Stimulated activated CD4-positive, alpha-beta T cell treated with anti-CD3 and anti-CD28 coated beads, Interleukin-15, amount 100 ng/mL, for 48 hours (primary cell): Measurements from ENCODE around the gene CHN1.

ENCODE experiments used
- DNase-seq, 2 donors: peaks; one replicate each; pipeline ENCODE4 v3.0.0-alpha.2; 2020; ENCODE audit warnings: low read depth in 2 of 2

Gene CHN1

DNA sequence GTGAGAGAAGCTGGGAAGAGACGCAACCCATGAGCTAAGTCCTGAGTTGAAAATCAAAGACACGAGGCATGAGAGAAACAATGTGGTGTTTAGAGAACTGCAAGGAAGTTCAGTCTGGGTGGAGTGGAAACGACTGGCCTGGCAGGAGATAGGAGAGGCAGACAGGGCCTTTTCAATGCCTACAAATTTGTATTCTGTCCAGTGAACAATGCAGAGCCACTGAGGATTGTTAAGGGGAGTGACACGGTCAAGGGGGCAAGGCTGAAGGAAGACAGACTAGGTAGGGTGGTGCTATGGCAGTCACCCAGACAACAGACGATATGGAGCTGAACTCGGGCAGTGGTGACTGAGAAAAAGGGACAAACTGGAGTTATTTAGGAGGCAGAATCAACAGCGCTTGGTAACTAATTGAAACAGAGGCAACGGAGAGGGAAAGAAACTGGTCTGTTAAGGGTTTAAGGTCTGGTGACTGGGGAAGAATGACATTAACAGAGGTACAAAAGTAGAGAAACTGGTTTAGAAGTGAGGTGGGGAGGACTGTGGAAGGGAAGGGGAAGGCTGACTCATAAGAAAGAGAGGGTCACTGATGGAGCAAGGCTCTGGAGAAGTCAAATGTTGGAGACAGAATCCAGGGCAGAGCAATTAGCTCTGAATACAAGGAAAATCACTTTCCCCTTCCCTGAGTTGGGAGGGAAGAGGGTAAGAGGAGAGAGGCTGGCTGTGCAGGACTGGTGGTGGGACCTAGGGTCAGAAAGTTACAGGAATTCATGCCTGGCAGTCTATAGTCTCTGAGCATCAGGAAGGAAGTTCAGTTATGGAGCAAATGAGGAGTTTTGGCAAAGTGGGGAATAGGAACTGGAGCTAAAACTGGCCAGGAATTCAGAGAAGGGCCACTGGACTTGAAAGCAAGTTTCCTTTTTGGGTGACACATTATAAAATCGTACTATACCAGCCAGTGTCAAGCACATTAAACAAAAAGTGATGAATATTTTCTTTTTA, 177.5 kb downstream of the CHN1 start:
- DNase-seq, result no peak

DNA sequence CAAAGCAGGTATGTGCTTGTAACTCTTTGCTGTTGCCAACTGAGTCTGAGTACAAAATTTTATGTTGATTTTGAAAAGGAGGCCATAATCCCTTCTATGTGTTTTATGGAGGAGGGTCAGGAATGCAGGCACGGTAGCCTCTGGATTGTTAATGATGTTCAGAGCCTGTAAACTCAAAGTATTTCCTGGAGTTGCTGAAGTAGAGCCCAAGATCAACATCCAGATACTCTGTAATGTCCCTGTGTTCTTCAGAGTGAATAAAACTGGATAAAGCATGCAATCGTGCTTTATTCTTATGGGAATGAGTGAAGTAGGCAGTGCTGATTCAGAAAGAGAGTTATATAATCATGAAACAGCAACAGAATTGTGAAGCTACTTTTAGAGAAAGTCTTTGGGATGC, 179.1 kb downstream of the CHN1 start:
- DNase-seq, result no peak

DNA sequence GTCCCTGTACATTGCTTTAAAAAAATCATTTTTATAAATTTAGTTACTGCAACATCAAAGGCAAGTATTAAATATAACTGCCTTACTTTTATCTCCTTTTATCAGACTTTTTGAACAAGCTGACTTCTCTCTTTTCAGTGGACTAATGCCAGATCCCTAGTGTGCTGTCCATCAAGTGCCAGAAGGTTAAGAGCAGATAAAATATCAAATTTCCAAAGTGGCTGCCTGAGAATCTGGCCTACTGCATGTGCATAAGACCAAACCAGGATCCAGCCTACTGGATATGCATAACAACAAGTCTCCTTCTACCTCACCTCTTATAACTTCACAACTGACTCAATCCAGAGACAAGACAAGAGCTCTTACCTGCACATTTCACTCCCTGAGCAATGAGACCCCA, 181.1 kb downstream of the CHN1 start:
- DNase-seq, result no peak

DNA sequence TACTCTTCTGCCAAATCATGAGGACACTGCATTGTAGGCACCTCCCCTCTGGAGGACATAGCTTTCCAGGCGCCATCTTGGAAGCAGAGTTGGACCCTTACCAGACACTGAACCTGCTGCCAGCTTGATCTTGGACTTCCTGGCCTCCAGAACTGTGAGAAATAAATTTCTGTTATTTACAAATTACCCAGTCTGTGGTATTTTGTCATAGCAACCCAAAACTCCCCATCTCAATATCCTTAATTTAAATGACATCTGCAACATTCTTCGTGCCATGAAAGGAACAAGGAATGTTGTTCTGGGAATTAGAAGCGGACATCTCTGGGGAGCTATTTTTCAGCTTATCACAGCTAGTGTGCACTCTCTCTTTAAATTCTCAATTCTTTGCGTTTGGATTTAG, 183.6 kb downstream of the CHN1 start:
- no peak for DNase-seq

DNA sequence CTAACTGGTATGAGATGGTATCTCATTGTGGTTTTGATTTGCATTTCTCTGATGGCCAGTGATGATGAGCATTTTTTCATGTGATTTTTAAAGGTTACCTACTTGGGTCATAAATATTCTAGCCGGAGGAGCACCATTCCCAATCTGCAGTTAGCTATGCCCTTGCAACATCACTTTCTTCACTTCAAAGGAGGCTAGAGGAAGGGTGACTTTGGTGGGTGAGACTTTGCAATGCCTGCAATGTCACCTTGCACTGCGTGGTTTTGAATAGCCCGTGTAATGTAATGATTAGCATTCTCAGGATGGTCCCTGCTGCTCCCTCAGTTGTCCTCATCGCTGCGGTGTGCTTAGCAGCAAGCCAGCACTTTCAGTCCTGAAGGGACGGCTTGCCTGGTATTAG, 184.8 kb downstream of the CHN1 start:
- no peak for DNase-seq

DNA sequence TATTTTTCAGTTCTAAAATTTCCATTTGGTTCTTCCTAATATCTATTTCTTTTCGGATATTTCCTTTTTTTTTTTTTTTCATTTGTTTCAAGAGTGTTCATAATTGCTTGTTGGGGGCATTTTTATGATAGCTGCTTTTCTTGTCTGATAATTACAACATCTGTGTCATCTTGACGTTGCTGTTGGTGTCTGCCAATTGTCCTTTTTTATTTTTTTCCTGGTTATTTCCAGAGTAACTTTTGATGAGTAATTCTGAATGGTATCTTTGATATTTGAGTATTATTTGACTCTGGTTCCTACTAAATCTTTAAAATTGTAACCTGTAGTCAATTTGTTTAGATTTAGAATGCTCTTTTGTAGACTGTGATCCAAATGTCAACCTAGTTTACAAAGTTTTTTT, 189.7 kb downstream of the CHN1 start:
- DNase-seq, result no peak

DNA sequence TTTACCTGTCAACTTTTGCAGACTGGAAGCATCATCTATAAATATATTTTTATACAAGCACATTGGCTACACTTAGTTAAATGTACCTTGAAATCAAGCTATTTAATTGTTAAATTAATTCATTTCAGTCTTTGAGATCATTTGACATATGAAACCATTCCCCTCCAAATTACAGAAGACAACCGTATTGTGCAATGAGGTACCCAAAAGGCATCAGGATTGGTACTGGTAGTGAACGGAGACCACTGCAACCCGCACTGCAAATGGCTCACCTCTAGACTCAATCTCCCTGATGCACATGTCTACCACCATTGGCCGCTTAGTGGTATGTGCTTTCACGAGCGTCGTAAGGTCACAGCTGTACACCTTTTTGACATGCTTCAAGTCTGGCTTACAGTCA, 193.1 kb downstream of the CHN1 start:
- no peak for DNase-seq

DNA sequence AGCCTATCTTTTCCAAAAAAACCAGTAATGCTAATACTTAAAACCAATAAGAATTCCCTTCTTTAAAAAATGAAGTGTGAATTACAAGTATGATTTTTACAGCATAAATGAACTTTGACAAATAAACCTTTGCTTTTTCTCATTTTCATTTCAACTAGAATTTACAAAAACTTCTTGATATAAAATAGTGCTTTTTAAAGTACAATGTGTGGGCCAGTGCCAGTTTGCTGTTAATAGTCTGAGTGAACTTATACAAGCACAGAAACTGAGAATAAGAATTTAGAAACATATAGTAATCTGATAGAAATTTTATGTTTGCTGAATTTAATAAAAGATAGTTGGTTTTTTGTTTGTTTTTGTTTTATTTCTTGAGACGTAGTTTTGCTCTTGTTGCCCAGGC, 197.2 kb downstream of the CHN1 start:
- DNase-seq, result no peak

DNA sequence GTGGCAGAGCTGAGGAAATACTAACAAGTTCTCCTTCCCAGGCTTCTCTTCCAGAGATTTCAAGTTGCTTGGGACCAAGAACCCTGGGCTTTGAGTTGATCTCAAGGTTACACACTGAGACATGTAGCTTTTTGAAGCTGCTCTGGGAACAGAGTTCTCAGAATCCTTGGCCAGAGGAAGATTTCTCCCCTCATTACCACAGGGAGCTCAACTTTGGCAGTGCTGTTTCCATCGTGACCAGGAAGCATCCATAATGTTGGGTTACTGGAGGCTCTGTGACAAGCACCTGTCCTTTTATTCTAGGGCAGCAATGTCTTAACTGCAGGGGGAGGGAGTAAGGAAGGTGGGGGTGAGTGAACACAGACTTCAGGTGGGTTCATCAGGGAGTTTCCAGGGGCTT, 199.4 kb downstream of the CHN1 start:
- DNase-seq, result no peak

DNA sequence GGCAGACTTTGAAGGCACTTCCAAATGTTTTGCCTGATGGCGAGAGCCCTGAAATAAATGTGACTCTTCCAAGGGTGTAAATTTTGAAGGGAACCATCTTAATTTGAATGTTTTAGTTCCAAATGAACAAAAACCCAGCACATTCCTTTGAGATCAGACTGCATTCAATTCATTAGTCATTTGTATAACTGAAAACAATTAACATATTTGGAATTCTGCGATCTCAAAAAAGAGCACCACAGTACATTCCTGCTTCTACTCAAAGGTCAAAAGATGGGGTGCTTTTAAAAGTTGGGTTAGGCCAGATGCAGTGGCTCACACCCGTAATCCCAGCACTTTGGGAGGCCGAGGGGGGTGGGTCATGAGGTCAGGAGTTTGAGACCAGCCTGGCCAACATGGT, 202.7 kb downstream of the CHN1 start:
- no peak for DNase-seq

DNA sequence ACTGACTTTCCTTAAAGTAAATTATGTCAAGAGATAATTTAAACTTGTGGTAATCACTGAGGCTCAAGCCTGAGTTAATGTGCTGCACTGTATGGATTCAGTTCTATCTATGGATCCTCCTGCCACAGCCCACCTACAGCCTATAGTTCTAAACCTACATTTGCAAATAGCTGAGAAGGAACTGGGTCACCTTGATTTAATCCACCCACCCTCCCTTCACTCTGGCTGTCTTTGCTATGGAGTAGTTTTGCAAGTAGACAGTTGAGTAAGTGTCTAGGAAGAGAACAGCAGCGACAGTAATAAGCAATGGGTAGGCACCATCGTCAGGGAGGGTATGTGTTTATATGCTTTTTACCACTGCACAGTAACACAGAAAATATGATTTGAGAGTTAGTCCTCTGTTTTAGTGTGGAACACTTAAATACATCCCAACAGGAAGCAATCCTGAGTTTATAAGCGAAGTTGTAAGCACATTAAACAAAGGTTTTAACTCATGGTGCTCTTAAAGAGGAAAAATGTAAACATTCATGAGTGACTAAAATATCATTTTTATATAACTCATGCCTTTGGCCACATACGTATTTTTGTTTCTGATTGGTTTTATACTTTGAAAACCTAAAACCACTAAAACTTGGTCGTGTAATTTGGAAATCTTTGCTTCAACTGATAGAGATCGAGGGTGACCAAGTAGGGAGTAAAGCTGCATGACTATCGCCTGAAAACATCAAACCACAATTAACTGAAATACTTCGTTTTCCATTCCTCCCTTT, 204.6 kb downstream of the CHN1 start:
- DNase-seq, result no peak

DNA sequence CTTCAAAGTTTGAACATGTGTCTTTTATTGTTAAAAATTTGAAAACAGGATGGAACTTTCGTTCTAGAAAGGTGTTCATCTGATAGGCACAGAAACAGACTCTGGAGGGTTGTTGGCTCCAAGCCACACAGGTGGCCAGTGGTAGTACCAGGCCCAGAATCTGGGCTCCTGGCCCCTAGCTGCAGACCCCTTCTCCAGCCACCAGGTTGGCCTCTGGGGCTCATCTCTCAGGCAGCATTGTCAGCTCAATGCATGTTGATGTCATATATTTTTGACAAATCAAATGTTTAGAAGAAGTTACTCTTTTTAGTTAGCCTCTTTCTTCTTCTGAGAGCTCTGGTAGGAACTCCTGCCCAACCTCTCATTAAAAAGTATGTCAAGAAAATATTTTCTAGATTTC, 206.4 kb downstream of the CHN1 start:
- DNase-seq, result no peak

DNA sequence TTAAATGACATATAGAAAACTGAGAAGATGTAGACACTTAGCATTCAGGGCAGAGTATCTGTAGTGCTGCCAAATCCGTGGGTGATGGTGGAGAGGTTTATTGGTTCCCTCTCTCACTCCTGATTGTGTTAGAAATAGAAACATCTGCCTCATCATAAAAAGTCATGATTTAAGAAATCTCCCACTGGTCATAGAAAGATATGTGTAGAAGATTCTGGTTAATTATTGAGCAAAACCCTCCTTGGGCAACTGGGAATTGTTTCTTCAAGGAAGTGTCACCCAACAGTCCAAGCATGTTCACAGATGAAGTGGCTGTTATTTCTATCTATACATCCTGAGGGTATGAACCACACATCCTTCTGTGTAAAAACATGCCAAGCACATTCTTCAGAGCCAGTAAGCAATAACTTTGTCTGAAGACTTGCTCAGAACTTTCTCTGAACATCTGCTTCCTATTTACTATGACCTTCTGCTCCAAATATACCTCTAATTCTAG, 207.4 kb downstream of the CHN1 start:
- DNase-seq, result no peak

DNA sequence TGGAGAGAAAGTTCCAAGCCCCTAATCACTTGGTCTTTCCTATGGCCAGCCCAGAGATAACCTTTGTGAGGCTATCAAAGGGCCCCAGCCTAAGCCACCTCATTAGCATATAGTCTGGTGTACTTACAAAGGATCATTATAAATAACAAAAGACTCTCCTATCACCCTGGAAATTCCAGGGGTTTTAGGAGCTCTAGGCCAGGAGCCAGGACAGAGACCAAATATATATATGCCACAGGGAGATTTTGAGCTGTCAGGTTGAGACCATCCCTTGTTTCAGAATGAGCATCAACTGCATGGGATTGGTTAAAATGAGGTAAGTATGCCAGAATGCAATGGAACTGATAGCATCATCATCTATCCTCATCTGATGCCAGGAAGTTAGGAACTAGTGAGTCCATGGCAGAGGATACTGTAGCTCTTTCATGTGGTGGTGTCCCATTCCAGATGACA, 208.8 kb downstream of the CHN1 start:
- DNase-seq, result no peak

DNA sequence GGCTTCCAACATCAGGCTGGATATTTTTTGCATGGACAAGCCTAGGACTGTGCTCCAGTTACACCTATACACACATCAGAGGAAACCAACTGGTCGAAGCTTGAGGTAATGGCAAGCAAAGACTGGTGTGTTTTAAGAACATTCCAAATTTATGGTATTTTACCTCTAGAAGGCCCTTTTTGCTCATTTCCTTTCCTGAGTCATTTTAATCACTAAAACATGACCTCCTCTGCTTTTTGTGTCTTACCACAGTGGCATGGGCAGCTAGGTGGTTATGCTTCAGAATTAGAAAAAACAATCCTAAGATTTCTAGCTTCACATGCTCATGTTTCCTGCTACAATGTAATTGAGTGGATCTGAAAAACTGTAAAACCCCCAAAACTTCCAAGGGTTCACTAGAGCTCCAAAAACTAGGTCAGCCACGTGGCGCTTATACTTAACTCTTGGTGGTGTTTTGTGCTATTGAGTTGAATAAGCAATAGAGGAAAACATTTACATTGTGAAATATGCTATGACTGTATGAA, 210.3 kb downstream of the CHN1 start:
- DNase-seq, result peak in 1 of 2 donors; percentile 3

DNA sequence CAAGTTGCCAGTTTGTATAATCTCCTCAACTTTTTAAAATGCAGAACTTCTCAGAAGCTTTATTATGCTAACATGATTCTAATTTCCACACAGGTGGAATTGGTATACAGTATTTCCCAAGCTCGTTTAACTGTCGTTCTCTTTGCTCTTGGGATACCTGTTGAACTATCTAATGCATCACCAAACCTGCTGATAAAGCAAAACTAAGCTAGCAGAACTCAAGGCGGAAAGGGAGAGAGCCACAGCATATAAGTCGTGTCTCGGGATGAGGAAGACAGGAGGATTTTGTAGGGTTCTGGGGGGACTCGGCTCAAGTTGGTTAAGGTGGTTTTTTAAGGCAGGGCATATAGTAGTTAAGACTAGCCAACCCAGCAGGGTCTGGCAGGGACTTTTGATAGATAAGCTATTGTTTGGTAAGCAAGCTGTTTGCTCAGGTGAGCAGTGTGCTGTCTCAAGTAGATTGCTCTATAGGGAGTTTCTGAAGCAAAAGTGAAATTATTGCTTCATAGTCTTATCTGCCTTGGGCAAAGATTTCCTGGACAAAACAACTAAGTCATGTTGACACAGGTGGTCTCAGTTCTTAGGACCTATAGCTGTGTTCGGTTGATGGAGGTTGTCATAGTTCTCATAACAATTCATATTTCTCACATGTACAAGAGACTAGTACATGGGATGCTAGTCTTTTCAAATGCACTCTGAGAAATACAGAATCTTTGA, 212.7 kb downstream of the CHN1 start:
- DNase-seq, result no peak

DNA sequence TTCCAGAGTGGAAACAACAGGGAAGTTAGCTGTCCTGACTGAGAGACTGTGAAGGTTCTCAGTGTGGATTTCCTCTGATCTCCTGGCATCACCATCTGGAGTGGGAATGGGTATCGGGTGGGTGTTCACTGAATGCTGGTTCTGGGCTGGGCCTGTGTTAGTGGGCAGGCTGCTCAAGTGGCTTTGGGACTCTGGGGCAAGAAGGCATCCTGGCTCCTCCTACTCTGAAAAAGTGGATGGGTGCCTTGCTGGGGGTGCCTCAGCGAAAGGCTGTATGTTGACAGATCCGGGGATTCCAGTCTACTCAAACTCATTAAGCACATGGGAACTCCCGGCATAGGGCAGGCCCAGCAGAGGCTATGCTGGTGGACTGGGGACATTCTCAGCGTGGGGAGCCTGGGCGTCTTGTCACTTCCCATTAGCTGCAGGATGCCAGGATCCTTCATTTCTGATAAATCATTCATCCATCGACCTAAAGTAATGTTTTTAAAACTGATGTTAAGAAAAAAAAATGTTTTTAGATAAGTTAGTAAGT, 213.4 kb downstream of the CHN1 start:
- DNase-seq, result no peak

DNA sequence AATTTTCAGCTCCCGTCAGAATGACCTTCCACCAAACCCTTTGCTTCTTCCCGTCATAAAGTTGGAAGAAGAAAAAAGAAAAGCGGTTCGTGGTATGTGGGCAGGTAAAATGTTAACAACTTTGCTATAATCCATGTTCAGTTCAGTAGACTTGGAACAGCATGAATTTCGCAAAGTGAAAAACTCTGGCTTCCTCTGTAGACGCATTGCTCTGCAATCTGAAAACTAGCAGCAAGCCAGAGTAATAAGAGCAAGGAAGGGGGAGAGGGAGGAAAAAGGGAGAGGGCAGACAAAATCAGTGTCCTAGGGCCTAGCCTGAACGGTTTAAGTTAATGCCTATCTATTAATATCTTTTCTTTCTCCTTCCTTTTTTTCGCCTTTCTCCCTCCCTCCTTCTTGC, 214.2 kb downstream of the CHN1 start:
- no peak for DNase-seq

DNA sequence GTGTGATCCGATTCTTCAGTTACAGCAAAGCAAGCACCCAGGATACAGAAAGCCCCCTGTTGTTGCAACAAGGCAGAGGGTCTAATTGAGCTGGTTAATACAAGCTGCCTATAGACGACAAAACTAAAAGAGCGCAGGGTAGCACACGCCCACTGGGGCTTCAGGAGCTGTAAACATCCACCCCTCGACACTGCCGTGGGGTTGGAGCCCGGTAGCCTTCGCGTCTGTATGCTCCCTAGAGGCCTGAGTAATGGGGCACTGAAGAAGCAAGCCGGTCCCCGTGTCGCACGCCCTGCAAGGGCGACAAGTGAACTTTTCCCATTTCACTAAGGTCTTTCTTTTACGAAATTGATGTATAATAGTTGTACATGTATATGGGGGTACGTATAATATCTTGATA, 216.2 kb downstream of the CHN1 start:
- DNase-seq, result no peak

DNA sequence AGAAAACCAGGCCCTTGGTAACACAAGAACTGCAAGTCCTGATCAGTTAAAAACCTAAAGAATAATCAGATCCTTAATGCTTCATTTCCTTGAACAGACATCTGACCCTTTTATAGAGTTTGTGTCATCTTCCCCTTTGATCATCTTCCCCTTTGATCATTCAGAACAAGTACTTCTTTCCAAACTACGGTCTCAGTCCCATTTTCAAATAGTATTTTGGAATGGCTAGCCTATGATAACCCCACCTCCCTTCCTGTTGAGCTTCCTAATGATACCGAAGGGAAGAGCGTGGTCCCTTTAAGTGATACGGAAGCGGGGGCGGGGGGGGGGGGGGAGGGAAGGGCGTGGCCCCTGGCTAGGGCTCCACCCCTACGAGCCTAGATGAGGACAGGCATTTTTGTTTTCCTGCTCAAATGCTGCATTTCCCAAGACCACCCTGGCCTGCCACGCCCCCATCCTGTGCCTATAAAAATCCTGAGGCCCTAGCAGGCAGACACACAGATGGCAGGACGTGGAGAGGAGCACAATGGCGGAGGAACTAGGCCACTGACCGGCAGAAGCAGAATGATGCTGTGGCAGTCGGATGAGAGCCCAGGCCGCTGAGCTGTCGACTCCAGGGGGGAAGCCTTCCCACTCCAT, 216.8 kb downstream of the CHN1 start:
- DNase-seq, result no peak
